Measurements from ENCODE around the gene LDLR.

DNA sequence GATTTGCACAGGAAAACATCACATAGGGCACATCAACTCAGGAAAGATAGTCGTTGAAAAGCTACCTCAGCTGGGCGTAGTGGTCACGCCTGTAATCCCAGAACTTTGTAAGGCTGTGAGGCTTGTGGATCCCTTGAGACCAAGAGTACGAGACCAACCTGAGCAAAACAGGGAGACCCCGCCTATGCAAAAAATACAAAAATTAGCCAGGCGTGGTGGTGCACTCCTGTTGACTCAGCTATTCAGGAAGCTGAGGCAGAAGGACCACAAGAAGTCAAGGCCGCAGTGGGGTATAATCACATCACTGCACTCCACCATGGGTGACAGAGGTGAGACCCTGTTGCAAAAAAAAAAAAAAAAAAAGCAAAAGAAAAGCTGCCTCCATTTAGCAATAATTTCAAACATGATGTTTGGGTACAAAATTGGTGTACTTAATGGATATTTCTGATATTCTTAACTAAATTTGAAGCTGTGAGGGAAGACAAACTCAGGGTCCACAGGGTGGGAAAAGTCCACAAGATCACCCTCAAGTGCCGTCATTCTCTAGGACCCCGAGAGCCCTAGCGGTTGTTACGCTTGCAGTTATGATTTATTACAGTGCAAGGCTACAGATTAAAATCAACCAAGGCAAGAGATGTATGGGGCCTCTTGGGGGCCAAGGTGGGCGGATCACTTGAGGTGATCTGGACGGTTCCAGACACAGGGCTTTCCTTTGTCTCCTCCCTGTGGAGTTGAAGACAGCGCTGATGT, 42.5 kb upstream of the LDLR start:
- TF ChIP-seq, protein P1, sequence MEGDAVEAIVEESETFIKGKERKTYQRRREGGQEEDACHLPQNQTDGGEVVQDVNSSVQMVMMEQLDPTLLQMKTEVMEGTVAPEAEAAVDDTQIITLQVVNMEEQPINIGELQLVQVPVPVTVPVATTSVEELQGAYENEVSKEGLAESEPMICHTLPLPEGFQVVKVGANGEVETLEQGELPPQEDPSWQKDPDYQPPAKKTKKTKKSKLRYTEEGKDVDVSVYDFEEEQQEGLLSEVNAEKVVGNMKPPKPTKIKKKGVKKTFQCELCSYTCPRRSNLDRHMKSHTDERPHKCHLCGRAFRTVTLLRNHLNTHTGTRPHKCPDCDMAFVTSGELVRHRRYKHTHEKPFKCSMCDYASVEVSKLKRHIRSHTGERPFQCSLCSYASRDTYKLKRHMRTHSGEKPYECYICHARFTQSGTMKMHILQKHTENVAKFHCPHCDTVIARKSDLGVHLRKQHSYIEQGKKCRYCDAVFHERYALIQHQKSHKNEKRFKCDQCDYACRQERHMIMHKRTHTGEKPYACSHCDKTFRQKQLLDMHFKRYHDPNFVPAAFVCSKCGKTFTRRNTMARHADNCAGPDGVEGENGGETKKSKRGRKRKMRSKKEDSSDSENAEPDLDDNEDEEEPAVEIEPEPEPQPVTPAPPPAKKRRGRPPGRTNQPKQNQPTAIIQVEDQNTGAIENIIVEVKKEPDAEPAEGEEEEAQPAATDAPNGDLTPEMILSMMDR (IDR thresholded peaks at IDR 0.05): no peak
- no peak for TF ChIP-seq EZH2 (IDR thresholded peaks at IDR 0.05; ENCODE audit: borderline replicate concordance, insufficient read depth, low read depth, low read length, poor library complexity, severe bottlenecking)
